Effector CD4-positive, alpha-beta T cell (primary cell): ENCODE data around the gene ADH6. TPM values are rescaled to one million over a fixed set of nuclear protein-coding genes. Genes with fewer than 3 reads are reported as not detected.
"Not testable (repeated sequence)": the region's sequence is repeated elsewhere in the genome, so short reads cannot be mapped to it uniquely, and the experiment has no call there.

Experiments used
- DNase-seq: peaks from one replicate; pipeline ENCODE4 v3.0.0-alpha.2; 2020
- total RNA-seq: gene quantifications from one replicate; lab custom pipeline; 2026; lab: John Stamatoyannopoulos, UW

The ADH6 gene
- not detected for total RNA-seq

DNA sequence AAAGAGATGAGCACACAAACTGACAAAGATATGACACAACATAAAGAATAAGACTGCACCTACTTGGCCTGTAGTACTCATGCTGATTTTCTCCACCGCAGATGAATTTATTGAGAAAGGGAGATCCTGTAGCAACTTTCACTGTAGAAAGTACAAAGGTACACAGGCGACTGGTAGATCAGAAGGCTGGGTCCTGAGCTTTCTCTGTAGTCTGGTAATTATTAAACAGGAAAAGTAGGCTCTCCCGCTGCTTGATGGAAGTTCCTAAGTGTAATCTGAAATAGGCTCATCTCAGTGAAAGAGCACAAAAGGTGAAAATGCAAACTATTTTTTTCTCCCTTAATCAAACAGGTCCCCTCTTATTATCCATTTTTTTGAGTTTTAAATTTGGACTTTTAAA is at the start of gene ADH6:
ADH6 (minus strand) TSS at position 175 of the 400 bp plus-strand sequence; CDS start at position 81, 94 bp downstream.
- no peak for DNase-seq

DNA sequence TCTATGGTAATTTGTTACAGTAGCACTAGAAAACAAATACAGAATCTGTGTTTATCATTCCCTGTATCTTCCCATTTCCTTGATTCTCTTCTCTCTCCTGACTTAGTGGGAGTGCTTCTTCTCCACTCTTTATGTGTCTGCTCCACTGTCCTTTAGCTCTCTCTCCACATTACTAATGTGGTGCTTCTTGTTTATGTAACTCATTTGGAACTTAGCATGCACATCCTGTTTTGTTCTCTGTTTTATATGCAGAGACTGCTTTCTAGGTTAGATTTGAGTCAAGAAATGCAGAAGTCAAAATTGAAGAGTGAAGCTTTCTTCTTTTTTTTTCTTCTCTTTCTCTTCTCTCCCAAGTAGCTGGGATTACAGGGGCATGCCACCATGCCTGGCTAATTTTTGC is 45.9 kb upstream of the ADH6 start:
- DNase-seq: no peak

DNA sequence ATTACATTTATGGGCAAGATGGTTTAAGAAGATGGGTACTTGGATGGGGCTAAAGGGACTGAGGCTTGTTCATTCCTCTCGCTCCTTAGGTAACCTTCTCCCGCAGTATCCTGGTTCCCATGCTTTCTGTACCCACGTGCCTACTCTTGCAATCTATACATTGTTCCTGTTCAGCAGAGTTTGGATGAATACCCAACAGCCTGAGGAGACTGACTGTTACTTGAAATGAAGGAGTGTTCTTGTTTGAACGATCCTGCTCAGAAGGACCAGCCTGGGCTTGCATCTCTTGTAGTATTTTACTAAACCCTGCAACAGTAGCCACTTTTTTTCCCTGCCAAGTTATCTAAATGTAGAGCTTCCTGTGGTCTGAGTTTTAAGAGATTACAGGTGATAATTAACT is 33.7 kb upstream of the ADH6 start:
- no peak for DNase-seq

DNA sequence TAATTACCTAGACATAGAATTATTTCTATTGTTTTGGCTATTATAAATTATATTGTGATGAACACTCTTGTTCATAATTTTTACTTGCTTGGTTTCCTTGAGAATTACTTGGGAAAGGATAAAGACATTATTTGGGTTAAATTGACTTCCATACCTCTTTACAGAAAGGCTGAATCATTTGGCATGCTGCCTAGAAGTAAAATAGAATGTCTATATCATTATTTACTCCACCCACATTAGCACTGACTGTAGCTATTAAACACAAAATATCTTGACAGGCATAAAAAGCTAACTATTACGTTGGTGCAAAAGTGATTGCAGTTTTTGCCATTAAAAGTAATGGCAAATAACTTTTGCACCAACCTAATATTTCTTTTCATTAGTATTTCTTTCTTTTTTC is 29.7 kb upstream of the ADH6 start:
- DNase-seq: no peak

DNA sequence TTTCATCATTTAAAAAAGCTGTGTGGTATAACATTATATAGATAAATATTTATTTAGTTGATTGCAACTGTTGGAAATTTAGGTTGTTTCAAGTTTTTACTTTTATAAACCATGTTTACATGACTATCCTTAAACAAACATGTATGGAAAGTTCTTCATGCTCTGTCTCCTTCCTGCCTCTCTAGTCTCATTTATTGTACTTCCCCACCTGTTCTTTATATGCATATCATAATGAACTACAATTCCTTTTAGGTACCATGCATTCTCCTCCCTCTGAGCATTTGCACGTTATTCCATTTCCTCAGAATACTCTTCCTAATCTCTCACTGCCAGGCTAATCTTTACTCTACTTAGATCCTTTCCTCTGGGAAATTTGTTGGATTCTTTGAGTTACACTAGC is 16.9 kb upstream of the ADH6 start:
- DNase-seq: no peak

DNA sequence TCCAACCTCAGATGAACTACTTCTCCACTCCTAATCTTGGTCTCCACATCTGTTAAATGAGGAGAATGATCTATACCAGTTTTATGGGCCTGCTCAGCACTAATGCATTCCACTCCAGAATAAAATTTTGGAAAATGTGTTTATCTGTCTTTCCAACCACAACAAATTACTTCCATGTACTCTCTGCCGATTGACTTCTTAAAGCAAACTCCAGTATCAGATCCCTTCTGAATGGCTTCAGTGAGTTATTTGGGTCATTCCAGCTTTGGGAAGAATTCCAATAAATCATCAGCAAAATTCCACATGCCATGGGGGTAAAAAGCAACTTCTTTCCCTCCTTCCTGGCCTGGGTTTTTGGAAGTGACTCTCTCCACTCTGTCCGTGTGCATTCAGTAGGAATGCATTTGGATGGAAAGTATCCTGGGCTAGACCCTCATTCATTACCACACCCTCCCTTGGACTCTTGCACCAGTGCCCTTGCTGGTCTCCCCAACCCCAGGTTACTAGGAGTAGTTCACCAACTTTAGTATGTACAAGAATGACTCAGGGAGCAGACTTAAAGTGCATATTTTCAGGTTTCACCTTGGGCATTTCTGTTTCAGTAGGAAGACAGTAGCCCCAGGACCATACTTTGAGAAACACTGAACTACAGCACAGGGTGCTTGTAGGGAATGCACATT is 15.4 kb upstream of the ADH6 start:
- DNase-seq: no peak

DNA sequence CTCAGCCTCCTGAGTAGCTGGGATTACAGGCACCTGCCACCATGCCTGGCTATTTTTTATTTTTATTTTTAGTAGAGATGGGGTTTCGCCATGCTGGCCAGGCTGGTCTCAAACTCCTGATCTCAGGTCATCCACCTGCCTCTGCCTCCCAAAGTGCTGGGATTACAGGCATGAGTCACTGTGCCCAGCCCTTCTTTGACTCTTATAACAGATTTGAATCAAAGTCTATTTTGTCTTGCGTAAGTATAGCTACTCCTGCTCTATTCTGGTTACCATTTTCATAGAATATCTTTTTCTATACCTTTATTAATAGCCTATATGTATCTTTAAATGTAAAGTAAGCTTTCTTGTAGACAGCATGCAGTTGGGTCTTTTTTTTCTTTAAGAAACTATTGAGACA is 14.4 kb upstream of the ADH6 start:
- DNase-seq: not testable (repeated sequence)

DNA sequence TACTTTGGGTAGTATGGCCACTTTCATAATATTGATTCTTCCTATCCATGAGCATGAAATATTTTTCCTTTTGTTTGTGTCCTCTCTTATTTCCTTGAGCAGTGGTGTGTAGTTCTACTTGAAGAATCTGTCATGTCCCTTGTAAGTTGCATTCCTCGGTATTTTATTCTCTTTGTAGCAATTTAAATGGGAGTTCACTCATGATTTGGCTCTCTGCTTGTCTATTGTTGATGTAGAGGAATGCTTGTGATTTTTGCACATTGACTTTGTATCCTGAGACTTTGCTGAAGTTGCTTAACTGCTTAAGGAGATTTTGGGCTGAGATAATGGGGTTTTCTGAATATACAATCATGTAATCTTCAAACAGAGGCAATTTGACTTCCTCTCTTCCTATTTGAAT is 9.7 kb upstream of the ADH6 start:
- not testable (repeated sequence) for DNase-seq

DNA sequence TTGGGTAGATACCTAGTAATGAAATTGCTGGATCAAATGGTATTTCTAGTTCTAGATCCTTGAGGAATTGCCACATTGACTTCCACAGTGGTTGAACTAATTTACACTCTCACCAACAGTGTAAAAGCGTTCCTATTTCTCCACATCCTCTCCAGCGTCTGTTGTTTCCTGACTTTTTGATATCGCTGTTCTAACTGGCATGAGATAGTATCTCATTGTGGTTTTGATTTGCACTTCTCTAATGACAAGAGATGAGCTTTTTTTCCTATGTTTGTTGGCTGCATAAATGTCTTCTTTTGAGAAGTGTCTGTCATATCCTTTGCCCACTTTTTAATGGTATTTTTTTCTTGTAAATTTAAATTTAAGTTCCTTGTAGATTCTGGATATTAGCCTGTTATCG is 8.6 kb upstream of the ADH6 start:
- DNase-seq: not testable (repeated sequence)

DNA sequence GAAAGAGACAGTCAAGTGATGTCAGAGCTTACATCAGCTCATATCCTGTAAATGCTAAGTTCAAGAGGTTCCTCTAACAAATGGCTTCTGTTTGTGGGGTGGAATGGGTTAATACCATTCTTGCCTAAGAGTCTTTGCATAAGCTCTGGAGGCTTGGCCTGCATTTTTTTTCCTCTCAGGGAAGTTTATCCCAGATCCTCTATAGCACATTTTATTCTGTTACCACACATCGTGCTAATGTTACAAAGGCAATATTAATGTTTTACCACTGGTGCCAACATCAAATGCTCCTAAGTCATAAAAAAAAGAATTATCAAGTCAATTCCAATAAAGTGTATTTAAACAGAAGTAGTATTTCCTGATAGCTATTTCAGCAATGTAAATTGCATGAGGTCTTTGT is 2.9 kb upstream of the ADH6 start:
- DNase-seq: no peak

DNA sequence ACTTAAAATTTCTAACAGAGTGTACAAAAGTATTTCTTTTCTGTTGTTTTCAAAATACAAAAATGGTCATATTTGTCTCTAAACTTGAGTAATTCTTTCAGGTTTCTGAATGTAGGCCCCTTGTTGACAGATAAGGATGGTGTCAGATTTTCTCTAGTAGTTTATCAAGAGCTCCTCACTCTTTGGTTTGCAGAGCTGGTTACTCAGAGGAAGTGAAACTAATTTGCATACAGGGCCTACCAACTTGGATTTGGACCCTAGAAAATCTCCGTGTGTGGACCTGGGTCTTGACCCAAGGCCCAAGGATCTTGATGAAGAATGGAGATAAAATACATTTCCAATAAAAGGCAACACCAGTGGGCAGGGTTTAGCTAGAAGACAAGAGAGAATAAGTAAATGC is 433 bp upstream of the ADH6 start:
- DNase-seq: no peak

DNA sequence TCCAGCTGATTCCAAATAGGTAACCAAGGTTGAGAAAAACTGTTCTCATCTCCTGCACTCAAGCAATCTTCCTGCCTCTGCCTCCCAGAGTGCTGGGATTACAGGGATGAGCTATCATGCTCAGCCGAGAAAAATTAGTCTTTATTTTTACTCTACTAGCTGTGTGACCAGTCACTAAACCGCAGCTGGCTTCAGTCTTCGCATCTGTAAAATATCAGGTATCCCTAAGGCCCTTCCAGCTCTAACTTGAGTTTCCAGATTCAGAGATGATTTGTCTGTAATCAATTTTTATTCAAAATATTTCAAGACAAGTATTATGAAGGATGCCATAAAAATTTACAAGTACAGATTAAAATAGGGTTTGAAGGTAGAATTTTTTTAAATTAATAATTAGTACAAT is 3.5 kb downstream of the ADH6 start:
- DNase-seq: no peak

DNA sequence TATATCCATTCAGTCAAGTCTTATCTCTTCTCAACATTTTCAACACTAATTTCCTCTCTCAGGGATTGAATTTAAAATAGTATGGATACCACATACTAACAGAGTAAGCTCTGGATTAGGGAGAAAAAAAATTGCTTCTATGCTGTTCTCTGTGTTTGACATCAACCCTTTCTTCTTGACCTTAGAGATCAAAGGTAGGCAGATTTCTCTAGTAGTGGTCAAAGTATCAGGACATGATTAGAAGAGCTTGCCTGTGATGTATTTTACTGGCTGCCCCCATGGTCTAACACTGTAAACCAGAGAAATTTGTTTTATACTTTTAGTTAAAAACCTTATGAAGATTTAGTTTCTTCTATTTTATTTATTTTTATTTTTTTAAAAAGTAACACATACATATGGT is 8.3 kb downstream of the ADH6 start:
- DNase-seq: no peak

DNA sequence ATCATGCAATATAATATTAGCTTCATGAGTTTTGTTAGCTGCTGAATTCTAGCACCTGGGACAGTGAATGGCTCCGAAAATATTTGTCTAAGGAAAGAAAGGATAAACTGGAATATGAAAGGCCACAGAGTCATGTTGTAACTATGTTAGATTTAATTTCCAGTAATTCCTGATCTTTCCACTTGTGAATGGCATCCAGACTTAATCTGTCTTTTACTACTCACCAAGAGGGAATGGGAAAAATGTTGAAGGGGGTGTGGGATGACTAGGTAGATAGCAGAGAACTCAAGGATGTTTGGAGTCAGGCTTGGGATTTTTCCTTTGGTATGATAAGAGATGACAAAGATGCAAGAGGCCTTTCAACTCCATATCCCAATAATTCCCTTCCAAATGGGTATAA is 9.4 kb downstream of the ADH6 start:
- no peak for DNase-seq

DNA sequence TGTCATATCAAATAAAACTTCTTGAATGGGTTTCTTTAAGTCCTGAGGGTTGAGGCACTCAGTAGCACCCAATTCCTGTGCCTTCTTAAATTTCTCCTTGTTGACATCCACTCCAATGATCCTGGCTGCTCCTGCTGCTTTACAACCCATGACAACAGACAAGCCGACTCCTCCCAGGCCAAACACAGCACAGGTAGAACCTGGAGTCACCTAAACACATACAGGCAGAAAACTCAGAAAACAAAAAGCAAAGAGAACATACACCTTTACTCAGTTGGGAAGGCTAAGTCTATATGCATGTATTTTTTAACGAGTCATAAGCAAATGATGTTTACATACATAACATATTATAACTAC is 10.3 kb downstream of the ADH6 start:
- DNase-seq: no peak

DNA sequence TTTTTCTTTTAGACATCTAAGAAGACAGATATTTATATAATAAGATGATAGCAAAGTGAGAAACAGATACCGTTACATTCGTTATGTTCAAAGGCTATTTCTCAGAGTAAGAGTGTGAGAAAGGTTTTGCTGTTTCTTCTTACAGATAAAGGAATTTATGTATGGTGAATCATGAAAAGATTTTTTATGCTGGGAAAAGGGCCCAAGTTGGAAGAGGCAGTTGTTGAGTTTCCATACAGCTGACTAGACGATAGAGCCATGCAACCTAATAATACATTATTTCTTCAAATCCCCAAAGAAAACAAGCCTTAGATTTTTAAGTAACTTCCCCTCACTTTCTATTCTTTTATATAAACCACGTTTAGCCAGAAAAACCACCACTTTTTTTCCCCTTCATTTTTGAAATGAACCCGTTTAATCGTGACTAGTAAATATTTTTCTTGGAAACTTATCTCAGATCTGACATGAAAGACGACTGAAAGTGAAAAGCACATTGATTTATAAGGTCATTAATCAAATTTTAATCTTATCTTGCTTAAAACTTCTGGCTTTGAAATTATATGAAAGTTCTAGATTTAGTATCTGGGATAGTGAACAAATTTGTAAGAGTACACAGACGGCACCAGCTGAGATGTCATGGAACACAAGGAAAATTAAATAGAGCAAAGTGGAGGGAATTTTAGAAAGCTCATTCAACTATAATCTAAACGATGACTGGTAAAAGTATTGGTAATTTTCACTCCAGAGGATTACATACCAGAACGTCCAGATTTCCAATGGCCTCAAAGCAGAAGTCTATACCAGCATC is 10.9 kb downstream of the ADH6 start:
- no peak for DNase-seq

DNA sequence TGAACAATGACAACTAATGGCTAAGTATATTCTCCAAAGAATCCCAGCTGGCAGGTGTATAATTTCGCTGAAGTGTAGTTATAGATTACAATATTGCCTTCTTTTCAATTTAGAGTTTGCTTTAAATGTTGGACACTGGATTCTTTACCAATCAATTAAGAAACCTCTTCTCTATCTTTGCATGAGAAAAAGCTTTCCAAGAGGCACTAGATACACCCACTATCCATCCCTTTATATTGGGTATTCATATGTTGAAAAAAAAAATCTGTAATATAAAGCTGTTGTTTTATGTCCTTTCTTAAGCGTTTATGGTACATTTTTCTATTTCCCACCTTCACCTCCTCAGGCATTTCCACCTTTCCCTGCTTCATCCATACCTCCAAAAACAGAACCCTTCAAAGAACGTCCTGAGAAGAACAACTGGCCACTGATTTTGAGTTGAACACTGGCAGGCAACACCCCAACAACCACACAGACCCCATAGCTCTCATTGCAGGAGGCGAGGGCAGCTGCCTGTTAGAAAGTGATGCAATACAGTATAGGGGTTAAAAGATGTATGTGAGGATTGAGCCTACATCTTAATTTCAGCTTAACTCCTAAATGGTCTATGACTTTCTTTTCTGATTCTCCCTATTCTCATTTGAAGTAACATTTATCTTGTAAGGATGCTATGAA is 11.8 kb downstream of the ADH6 start:
- no peak for DNase-seq

DNA sequence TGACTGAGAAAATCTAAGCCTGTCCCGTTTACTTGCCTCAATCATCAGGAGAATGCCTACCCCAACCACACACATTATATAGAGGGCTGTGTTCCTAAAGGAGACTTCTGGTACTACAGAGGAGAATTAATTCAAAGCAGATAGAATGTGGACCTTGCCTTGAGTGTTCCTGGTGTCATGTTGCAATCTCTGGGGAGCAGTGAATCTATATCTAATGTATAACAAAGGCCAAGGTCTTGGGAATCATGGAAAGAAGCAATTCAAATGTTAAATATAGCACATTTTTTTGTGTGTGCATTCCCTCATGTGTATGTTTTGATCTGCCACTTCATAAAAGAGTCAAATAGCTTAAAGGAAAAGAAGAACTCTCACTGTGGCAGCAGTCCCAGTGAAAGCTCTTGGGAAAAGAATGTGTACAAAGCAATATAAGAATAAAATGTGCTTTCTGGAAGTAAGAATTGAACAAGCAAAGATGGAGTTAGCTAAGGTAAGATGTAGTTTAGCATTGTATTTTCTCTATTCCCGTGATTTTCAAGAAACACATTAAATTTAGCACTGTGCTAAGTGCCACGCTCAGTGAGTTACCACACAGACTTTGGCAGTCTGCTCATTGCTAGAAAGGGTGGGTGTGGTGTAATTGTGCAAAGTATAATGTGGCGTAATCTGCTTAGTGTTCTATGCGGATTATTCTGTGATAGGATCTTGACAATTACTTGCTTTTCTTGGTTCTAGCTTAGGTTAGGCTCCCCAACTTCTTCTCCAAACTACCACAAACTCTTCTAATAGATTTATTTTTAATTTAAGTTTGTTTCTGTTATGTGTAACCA is 13.7 kb downstream of the ADH6 start:
- no peak for DNase-seq

DNA sequence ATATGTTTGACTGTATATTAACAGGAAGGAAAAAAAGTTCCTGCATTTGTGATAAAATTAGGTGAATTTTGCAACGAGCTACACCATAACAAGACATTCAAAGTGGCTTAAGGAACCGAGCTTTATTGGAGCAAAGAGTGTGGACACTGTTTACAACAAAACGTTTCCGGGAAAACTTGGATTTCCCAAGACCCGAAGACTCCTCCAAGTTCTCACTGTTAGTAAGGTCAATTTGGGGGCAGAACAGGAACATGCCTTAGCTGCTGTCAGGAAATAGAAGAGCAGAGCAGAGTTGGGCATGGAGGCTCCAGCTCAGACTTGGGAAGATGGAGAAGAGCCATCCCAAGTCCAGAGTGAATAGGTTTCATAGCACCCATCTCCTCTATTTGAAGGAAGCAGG is 16.5 kb downstream of the ADH6 start:
- no peak for DNase-seq

DNA sequence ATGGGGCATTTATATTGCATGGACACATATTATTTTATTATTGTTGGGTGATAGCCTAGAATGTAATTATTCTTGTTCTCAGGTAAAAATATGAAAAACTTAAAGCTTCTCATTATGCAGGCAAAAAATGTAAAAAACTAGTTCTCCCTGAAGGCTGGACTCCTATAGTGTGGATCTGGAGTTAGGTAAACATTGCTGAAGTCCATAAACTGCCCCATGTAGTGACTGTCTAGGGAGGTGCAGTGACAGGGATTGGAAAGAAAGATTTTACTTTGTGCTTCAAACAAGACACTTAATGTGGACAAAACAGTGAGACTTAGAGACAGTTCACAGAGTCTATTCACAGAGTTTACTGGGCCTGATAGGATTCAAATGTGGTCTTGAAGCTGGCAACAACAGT is 17.0 kb downstream of the ADH6 start:
- DNase-seq: no peak

DNA sequence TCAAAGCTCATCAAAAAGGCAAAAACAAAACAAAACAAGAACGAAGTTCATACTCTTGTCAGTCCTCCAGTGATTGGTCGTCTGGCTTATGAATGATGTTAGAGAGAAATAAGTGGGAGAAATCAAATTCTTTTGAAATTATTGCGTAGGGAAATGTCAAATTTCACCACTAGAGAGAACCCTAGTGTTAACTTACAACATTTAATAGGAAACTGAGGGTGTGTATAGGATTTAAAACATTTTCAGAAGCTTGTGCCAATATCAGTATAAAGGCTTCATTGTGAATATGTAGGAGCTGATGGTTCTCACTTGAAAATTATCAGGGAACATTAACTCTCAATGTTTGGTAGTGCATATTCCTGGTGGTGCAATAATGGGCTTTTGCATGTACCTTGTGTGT is 17.4 kb downstream of the ADH6 start:
- no peak for DNase-seq

DNA sequence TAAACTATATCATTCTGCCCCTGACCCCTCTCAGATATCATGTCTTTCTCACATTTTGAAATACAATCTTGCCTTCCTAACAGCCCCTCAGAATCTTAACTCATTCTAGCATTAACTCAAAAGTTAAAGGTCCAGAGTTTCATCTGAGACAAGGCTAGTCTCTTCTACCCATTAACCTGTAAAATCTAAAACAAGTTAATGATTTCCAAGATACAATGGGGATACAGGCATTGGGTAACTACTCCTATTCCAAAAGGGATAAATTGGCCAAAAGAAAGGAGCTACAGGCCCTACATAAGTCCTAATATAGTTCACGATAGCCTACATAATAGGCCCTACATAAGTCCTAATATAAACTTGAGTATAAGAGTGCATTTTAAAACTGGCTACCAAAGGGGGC is 18.9 kb downstream of the ADH6 start:
- DNase-seq: no peak

DNA sequence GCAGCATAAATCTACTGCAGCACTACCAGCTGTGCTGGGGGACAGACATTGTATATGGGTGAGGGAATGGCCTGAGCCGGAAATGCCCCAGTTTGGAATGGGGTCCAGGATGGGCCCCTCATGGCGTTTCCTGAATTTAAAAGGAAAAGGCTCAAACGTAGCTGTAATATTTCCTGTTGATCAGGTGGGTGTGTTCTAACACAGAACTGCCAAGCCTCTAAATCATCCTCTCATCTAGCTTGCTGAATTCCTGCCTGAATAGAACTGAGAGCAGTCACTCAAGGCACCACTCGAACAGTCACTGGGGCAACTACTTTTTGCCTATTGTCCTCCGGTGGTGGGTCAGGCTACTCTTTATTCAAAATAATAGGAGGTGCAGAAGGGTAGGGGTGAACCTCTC is 28.7 kb downstream of the ADH6 start:
- no peak for DNase-seq
